Bronchial smooth muscle cell (primary cell): ENCODE measurements around the gene SNF8. TPM values are rescaled to one million over a fixed set of nuclear protein-coding genes. Genes with fewer than 3 reads are reported as not detected.

Source experiments
- total RNA-seq: library from RNA; depleted of rRNA; stranded (reverse); fragments of >200 nt; gene quantifications from 2 replicates; pipeline ENCODE4 v1.2.1, GENCODE V29; 2014

SNF8 gene, protein sequence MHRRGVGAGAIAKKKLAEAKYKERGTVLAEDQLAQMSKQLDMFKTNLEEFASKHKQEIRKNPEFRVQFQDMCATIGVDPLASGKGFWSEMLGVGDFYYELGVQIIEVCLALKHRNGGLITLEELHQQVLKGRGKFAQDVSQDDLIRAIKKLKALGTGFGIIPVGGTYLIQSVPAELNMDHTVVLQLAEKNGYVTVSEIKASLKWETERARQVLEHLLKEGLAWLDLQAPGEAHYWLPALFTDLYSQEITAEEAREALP
- 103 and 135 TPM in 2 replicates for total RNA-seq

DNA sequence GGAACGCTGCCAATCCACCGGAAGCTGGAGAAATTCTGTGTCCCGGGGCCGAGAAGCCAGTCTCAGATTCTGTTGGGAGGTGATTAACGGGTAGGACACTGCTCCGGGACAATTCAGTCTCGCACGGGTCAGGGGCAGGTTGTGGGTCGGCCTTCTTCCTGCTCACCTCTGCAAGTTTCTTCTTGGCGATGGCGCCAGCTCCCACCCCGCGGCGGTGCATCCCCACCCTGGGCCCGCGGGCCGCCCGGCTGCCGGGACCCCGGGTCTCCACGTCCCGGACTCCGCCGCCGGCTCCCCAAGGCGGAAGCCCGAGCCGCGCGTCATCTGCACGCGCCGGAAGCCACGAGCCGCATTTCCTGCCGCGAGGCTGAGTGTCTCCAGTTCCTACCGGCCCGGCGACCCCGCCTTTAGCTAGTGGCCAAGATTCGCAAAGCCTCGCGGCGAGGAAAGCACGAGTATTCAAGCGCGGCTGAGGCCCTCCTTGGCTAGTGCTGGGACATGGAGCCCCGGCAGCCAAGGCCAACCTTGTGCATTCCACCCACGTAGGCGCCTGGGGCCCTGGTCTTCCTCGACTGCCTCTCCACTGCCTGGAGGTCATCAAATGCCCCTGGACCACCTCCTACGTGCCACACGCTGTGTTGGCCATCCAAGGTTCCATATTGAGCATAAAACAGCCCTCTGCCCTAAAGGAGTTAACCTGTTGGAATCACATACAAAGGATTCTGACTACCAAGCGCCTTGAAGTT lies at the start of gene SNF8:
Gene SNF8, minus strand, starts transcription at position 328 of the 746 bp plus-strand sequence. Its CDS starts 108 bp downstream, at position 220.

DNA sequence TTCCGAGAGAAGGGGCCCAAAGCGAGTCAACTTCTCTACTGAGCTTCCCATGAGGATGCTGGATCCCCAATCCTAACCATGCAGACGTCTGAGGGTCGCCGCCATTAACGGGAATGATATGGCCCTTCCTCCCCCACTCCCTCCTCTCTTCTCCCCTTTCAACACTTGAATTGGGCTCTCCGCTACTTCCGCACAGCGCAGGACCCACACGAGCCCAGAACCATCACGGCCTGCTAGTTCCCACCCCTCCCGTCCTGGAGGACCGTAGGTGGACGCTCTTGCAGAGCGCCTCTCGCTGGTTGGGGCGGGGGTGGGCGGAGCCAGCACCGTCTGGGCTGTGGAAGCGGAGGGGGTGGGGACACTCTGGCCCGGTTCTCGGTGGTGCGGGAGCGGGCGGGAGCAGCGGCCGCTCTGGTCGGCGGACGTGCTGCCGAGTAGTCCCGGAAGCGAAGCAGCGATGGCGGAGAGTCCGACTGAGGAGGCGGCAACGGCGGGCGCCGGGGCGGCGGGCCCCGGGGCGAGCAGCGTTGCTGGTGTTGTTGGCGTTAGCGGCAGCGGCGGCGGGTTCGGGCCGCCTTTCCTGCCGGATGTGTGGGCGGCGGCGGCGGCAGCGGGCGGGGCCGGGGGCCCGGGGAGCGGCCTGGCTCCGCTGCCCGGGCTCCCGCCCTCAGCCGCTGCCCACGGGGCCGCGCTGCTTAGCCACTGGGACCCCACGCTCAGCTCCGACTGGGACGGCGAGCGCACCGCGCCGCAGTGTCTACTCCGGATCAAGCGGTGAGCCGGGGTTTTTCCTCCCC lies 36.4 kb downstream of the SNF8 start, which contains the start of gene UBE2Z:
Gene UBE2Z, plus strand, starts transcription at position 361 of the 797 bp plus-strand sequence. Its CDS starts 97 bp downstream, at position 458.

Other genes with a start within 250 kb of the SNF8 start
- gene PRAC1, start 222.3 kb downstream of the SNF8 start, total RNA-seq = not detected in 2 replicates
- not detected in 2 replicates for gene PRAC2, start 221.7 kb downstream of the SNF8 start, total RNA-seq
- gene HOXB13, start 216.1 kb downstream of the SNF8 start, total RNA-seq = not detected in 2 replicates
- not detected in 2 replicates for gene TTLL6, start 127.6 kb downstream of the SNF8 start, total RNA-seq
- gene CALCOCO2, start 113.8 kb downstream of the SNF8 start, total RNA-seq = 42.1 and 49.6 TPM in 2 replicates
- gene ATP5MC1, start 52.1 kb downstream of the SNF8 start, total RNA-seq = 14.3 and 31.2 TPM in 2 replicates
- 45.4 and 50.4 TPM in 2 replicates for gene UBE2Z, start 36.4 kb downstream of the SNF8 start, total RNA-seq
- not detected in 2 replicates for gene GIP, start 23.8 kb upstream of the SNF8 start, total RNA-seq
- 2.1 and 2.5 TPM in 2 replicates for gene IGF2BP1, start 52.5 kb upstream of the SNF8 start, total RNA-seq
- gene B4GALNT2, start 187.9 kb upstream of the SNF8 start, total RNA-seq = under 0.01 TPM in 1 of 2 replicates, not detected in the other